Muscle of leg (tissue), 11 donors: ENCODE results near the gene BAHD1. TPM values are rescaled to one million over a fixed set of nuclear protein-coding genes. Genes with fewer than 3 reads are reported as not detected.

Source experiments
- DNase-seq: peaks from one replicate; pipeline ENCODE4 v3.0.0; 2013
- H3K27ac ChIP-seq: one replicate; pipeline ENCODE4 v1.5.1; 2013; ENCODE audit warnings: mild to moderate bottlenecking, low read length, control low read depth
- H3K27me3 ChIP-seq: one replicate; pipeline ENCODE4 v1.6.1; 2013; ENCODE audit warnings: low read length; ENCODE audit not compliant: control insufficient read depth, insufficient read depth
- H3K36me3 ChIP-seq: one replicate; pipeline ENCODE4 v1.6.1; 2013; ENCODE audit warnings: low read length; ENCODE audit not compliant: control insufficient read depth, insufficient read depth
- H3K4me1 ChIP-seq: one replicate; pipeline ENCODE4 v1.6.1; 2013; ENCODE audit warnings: low read length; ENCODE audit not compliant: control insufficient read depth, insufficient read depth
- H3K4me3 ChIP-seq: one replicate; pipeline ENCODE4 v1.5.1; 2013; ENCODE audit warnings: low read length, control low read depth
- H3K9me3 ChIP-seq: replicated peaks from 2 replicates; pipeline ENCODE4 v1.6.1; 2013; ENCODE audit warnings: low read depth, low read length; ENCODE audit not compliant: control insufficient read depth
- WGBS: methylation state at CpG from one replicate; pipeline ENCODE4 v1.1.5; 2013; ENCODE audit warnings: missing lambda C conversion rate; ENCODE audit not compliant: insufficient coverage; 5-methylcytosine and 5-hydroxymethylcytosine counted together
- polyA plus RNA-seq, 8 donors: library from polyadenylated mRNA; unstranded; fragments of 120-200 nt; gene quantifications; one replicate each; pipeline versions ENCODE4 v1.2.1 to v1.2.3, GENCODE V29; 2013; ENCODE audit warnings: inconsistent platforms in 1 of 8, low replicate concordance in 1 of 8; ENCODE audit not compliant: insufficient read length in 8 of 8, insufficient read depth in 1 of 8
- total RNA-seq: library from RNA; stranded (reverse); fragments of 120-200 nt; gene quantifications from one replicate; pipeline ENCODE4 v1.2.4, GENCODE V29; 2013

Gene BAHD1
- total and polyA plus RNA-seq, 9 donors: 12.1 to 22.6 (median 18.4) TPM

GRCh38 chr15:40409366-40409765 is 31.4 kb upstream of the BAHD1 start:
- Histone ChIP-seq H3K36me3 (peaks cover 58% of the 10 kb centered on the region), H3K27me3 (no peaks in the 10 kb centered on the region), H3K27ac (no peak overlapping the region), H3K9me3 (no peaks in the 10 kb centered on the region), H3K4me3 (no peak overlapping the region), H3K4me1 (peaks cover 14% of the 10 kb centered on the region)
- no peak for DNase-seq
- 74% methylated on average over 3 of the region's 3 CpGs for WGBS

- no peak overlapping the region for H3K4me3 ChIP-seq
- H3K36me3 ChIP-seq: peaks cover 70% of the 10 kb centered on the region
- no peak overlapping the region for H3K27ac ChIP-seq
- H3K4me1 ChIP-seq: peaks cover 12% of the 10 kb centered on the region
- no peak for DNase-seq
- WGBS: 100% methylated on average over 1 of the region's 11 CpGs
- H3K27me3 ChIP-seq: no peaks in the 10 kb centered on the region
- H3K9me3 ChIP-seq: no peaks in the 10 kb centered on the region
Measured at GRCh38 chr15:40410476-40410875, 30.3 kb upstream of the BAHD1 start.

- Histone ChIP-seq H3K27ac (no peak overlapping the region), H3K36me3 (peaks cover 83% of the 10 kb centered on the region), H3K9me3 (no peaks in the 10 kb centered on the region), H3K27me3 (no peaks in the 10 kb centered on the region), H3K4me3 (no peak overlapping the region), H3K4me1 (peaks cover under 1% of the 10 kb centered on the region)
- DNase-seq: no peak
- 83% methylated on average over 7 of the region's 7 CpGs for whole genome bisulfite sequencing
Measured at GRCh38 chr15:40412095-40412759, 28.5 kb upstream of the BAHD1 start.

GRCh38 chr15:40413036-40413435 is 27.7 kb upstream of the BAHD1 start:
- Histone ChIP-seq H3K9me3 (no peaks in the 10 kb centered on the region), H3K27ac (no peak overlapping the region), H3K36me3 (peaks cover 85% of the 10 kb centered on the region), H3K4me1 (no peaks in the 10 kb centered on the region), H3K4me3 (no peak overlapping the region), H3K27me3 (no peaks in the 10 kb centered on the region)
- 93% methylated on average over 3 of the region's 9 CpGs for WGBS
- no peak for DNase-seq

GRCh38 chr15:40414816-40415215 is 25.9 kb upstream of the BAHD1 start:
- H3K27me3 ChIP-seq: no peaks in the 10 kb centered on the region
- no peaks in the 10 kb centered on the region for H3K9me3 ChIP-seq
- 95% methylated on average over 4 of the region's 7 CpGs for WGBS
- no peak overlapping the region for H3K4me3 ChIP-seq
- H3K4me1 ChIP-seq: no peaks in the 10 kb centered on the region
- H3K36me3 ChIP-seq: peaks cover 85% of the 10 kb centered on the region
- DNase-seq: no peak
- H3K27ac ChIP-seq: no peak overlapping the region

- DNase-seq: no peak
- Histone ChIP-seq H3K27ac (no peak overlapping the region), H3K36me3 (peaks cover 81% of the 10 kb centered on the region), H3K4me3 (no peak overlapping the region), H3K27me3 (no peaks in the 10 kb centered on the region), H3K4me1 (peaks cover 3% of the 10 kb centered on the region), H3K9me3 (no peaks in the 10 kb centered on the region)
- WGBS: 92% methylated on average over 4 of the region's 10 CpGs
Measured at GRCh38 chr15:40415226-40415625, 25.5 kb upstream of the BAHD1 start.

GRCh38 chr15:40416056-40416455 is 24.7 kb upstream of the BAHD1 start:
- WGBS: 88% methylated on average over 13 of the region's 14 CpGs

GRCh38 chr15:40418126-40418525 is 22.6 kb upstream of the BAHD1 start:
- peaks cover 52% of the 10 kb centered on the region for H3K36me3 ChIP-seq
- no peaks in the 10 kb centered on the region for H3K9me3 ChIP-seq
- no peak overlapping the region for H3K27ac ChIP-seq
- H3K4me3 ChIP-seq: no peak overlapping the region
- DNase-seq: no peak
- 100% methylated on average over 1 of the region's 10 CpGs for WGBS
- H3K4me1 ChIP-seq: peaks cover 20% of the 10 kb centered on the region
- H3K27me3 ChIP-seq: peaks cover 2% of the 10 kb centered on the region

More at GRCh38 chr15:40416056-40416455, 24.7 kb upstream of the BAHD1 start:
- DNase-seq: no peak
- Histone ChIP-seq H3K9me3 (no peaks in the 10 kb centered on the region), H3K27ac (no peak overlapping the region), H3K4me3 (no peak overlapping the region), H3K4me1 (peaks cover 9% of the 10 kb centered on the region), H3K27me3 (no peaks in the 10 kb centered on the region), H3K36me3 (peaks cover 73% of the 10 kb centered on the region)

- DNase-seq: no peak
- H3K4me1 ChIP-seq: peaks cover 34% of the 10 kb centered on the region
- peaks cover 31% of the 10 kb centered on the region for H3K36me3 ChIP-seq
- H3K27me3 ChIP-seq: peaks cover 2% of the 10 kb centered on the region
- no peaks in the 10 kb centered on the region for H3K9me3 ChIP-seq
- WGBS: 63% methylated on average over 6 of the region's 11 CpGs
- no peak overlapping the region for H3K4me3 ChIP-seq
- H3K27ac ChIP-seq: no peak overlapping the region
Measured at GRCh38 chr15:40420071-40420713, 20.6 kb upstream of the BAHD1 start.

GRCh38 chr15:40420793-40421192 is 20.0 kb upstream of the BAHD1 start:
- WGBS: 20% methylated on average over 1 of the region's 3 CpGs

More at GRCh38 chr15:40420793-40421192, 20.0 kb upstream of the BAHD1 start:
- Histone ChIP-seq H3K4me3 (no peak overlapping the region), H3K4me1 (peaks cover 38% of the 10 kb centered on the region), H3K27ac (no peak overlapping the region), H3K36me3 (peaks cover 25% of the 10 kb centered on the region), H3K27me3 (peaks cover 2% of the 10 kb centered on the region), H3K9me3 (no peaks in the 10 kb centered on the region)
- no peak for DNase-seq
